Fibroblast of lung (primary cell): Measurements from ENCODE around the gene MAPK8. TPM values are rescaled to one million over a fixed set of nuclear protein-coding genes. Genes with fewer than 3 reads are reported as not detected.

Experiments
- DNase-seq, 2 donors: peaks; one replicate each; pipeline versions ENCODE4 v3.0.0 to v3.0.0-alpha.2; 2010; ENCODE audit warnings: low read depth in 2 of 2
- H2AFZ ChIP-seq: 2 replicates; pipeline ENCODE4 v1.5.1; 2012; ENCODE audit warnings: low read length, control low read depth, inconsistent platforms
- H3K27ac ChIP-seq: 2 replicates; pipeline ENCODE4 v1.5.1; 2011; ENCODE audit warnings: low read length, control low read depth; ENCODE audit not compliant: insufficient read depth
- H3K27me3 ChIP-seq: 2 replicates; pipeline ENCODE4 v1.5.1; 2011; ENCODE audit warnings: mild to moderate bottlenecking, low read length; ENCODE audit not compliant: control insufficient read depth, insufficient read depth
- H3K36me3 ChIP-seq: 2 replicates; pipeline ENCODE4 v1.5.1; 2011; ENCODE audit warnings: low read length; ENCODE audit not compliant: control insufficient read depth, insufficient read depth
- H3K4me1 ChIP-seq: 2 replicates; pipeline ENCODE4 v1.5.1; 2011; ENCODE audit warnings: low read length; ENCODE audit not compliant: control insufficient read depth, insufficient read depth; ENCODE audit errors: extremely low read depth
- H3K4me2 ChIP-seq: 2 replicates; pipeline ENCODE4 v1.5.1; 2011; ENCODE audit warnings: low read length, control low read depth; ENCODE audit not compliant: insufficient read depth; ENCODE audit errors: extremely low read depth
- H3K4me3 ChIP-seq, 4 experiments: fragments of 200-600 bp in 1 of 4; sonication (generic) in 1 of 4; replicated peaks in 1 of 4; 2 replicates each; pipeline ENCODE4 v1.5.1; 2011 to 2016; ENCODE audit warnings: low read length in 4 of 4, low read depth in 3 of 4, mild to moderate bottlenecking in 3 of 4, control low read depth in 2 of 4, inconsistent platforms in 1 of 4, mixed read lengths in 1 of 4; ENCODE audit not compliant: insufficient read depth in 1 of 4; ENCODE audit errors: control extremely low read depth in 1 of 4
- H3K79me2 ChIP-seq: 2 replicates; pipeline ENCODE4 v1.5.1; 2012; ENCODE audit warnings: mild to moderate bottlenecking, low read length, inconsistent platforms; ENCODE audit not compliant: control insufficient read depth, insufficient read depth
- H3K9ac ChIP-seq: 2 replicates; pipeline ENCODE4 v1.5.1; 2011; ENCODE audit warnings: mild to moderate bottlenecking, low read length, control low read depth; ENCODE audit not compliant: insufficient read depth
- H3K9me3 ChIP-seq: 2 replicates; pipeline ENCODE4 v1.5.1; 2012; ENCODE audit warnings: low read depth, low read length; ENCODE audit not compliant: control insufficient read depth, insufficient read depth
- H4K20me1 ChIP-seq: 2 replicates; pipeline ENCODE4 v1.5.1; 2011; ENCODE audit warnings: low read length; ENCODE audit not compliant: control insufficient read depth, insufficient read depth; ENCODE audit errors: extremely low read depth
- EZH2 ChIP-seq: IDR thresholded peaks from 2 replicates; pipeline ENCODE4 v1.5.1; 2012; ENCODE audit warnings: low read length, control low read depth, mild to moderate bottlenecking; ENCODE audit errors: missing control alignments
- polyA plus RNA-seq, 2 donors: library from polyadenylated mRNA; depleted of rRNA in 1 of 2; stranded (reverse) in 1 of 2; unstranded in 1 of 2; fragments of >200 nt; gene quantifications; 2 replicates each; pipeline ENCODE4 v1.2.1, GENCODE V29; 2011 to 2012; ENCODE audit warnings: missing spikeins in 1 of 2
- total RNA-seq: library from RNA; depleted of rRNA; stranded (reverse); fragments of >200 nt; gene quantifications from 2 replicates; pipeline ENCODE4 v1.2.1, GENCODE V29; 2014
- TF ChIP-seq, protein P1 (sequence below), 2 donors: IDR thresholded peaks in 1 of 2; conservative IDR thresholded peaks in 1 of 2; 1 replicate in 1 of 2; 2 replicates in 1 of 2; pipeline ENCODE4 v1.5.1; 2011 to 2012; ENCODE audit warnings: low read length in 2 of 2, control low read depth in 1 of 2, inconsistent platforms in 1 of 2, low read depth in 1 of 2, mild to moderate bottlenecking in 1 of 2

MAPK8 gene
- total and polyA plus RNA-seq, 2 donors (not counting 1 experiment from before 2014, with no cell fraction given), result 29.4 to 53.7 TPM

GRCh38 chr10:48406204-48406603 lies 99.7 kb downstream of the MAPK8 start:
- no peaks in the 10 kb centered on the region for H4K20me1 ChIP-seq
- H3K9me3 ChIP-seq, result no peaks in the 10 kb centered on the region
- H3K4me1 ChIP-seq, result no peaks in the 10 kb centered on the region
- H3K4me2 ChIP-seq, result no peak overlapping the region
- no peaks in the 10 kb centered on the region for H3K27me3 ChIP-seq
- H3K4me3 ChIP-seq, result no peak overlapping the region
- H2AFZ ChIP-seq, result no peak overlapping the region
- H3K79me2 ChIP-seq, result no peaks in the 10 kb centered on the region
- H3K27ac ChIP-seq, result no peak overlapping the region
- DNase-seq, result peak; percentile 19 to 58
- H3K9ac ChIP-seq, result no peak overlapping the region
- H3K36me3 ChIP-seq, result no peaks in the 10 kb centered on the region
- TF ChIP-seq EZH2, result no peak
- TF ChIP-seq, protein P1, sequence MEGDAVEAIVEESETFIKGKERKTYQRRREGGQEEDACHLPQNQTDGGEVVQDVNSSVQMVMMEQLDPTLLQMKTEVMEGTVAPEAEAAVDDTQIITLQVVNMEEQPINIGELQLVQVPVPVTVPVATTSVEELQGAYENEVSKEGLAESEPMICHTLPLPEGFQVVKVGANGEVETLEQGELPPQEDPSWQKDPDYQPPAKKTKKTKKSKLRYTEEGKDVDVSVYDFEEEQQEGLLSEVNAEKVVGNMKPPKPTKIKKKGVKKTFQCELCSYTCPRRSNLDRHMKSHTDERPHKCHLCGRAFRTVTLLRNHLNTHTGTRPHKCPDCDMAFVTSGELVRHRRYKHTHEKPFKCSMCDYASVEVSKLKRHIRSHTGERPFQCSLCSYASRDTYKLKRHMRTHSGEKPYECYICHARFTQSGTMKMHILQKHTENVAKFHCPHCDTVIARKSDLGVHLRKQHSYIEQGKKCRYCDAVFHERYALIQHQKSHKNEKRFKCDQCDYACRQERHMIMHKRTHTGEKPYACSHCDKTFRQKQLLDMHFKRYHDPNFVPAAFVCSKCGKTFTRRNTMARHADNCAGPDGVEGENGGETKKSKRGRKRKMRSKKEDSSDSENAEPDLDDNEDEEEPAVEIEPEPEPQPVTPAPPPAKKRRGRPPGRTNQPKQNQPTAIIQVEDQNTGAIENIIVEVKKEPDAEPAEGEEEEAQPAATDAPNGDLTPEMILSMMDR (conservative IDR thresholded peaks at IDR 0.05 in 1 of 2, IDR thresholded peaks at IDR 0.05 in 1 of 2; ENCODE audit: low read depth in 1 of 2, low read length in 2 of 2), result no peak

- Histone ChIP-seq H3K4me2 (no peak overlapping the region), H3K27me3 (no peaks in the 10 kb centered on the region), H3K4me1 (no peaks in the 10 kb centered on the region), H3K4me3 (no peak overlapping the region), H3K27ac (no peak overlapping the region), H3K9me3 (no peaks in the 10 kb centered on the region), H3K9ac (no peak overlapping the region), H3K79me2 (no peaks in the 10 kb centered on the region), H2AFZ (no peak overlapping the region), H3K36me3 (no peaks in the 10 kb centered on the region), H4K20me1 (no peaks in the 10 kb centered on the region)
- TF ChIP-seq EZH2, result no peak
- TF ChIP-seq, protein P1 (conservative IDR thresholded peaks at IDR 0.05 in 1 of 2, IDR thresholded peaks at IDR 0.05 in 1 of 2; ENCODE audit: low read depth in 1 of 2, low read length in 2 of 2), result no peak
- DNase-seq, result no peak
Observed at GRCh38 chr10:48406658-48407057, 100.2 kb downstream of the MAPK8 start.

DNA sequence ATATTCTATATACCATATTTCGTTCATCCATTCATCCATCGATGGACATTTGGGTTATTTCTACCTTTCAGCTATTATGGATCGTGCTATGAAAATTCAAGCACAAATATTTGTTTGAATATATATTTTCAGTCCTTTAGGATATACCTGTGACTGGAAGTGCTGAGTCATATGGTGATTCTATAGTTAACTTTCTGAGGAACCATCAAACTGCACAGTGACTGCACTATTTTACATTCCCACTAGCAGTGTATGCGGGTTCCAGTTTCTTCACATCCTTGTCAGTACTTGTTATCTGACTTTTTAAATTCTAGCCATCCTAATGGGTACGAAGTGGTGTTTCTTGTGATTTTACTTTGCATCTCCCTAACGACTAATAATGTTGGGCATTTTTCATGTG lies 104.0 kb downstream of the MAPK8 start:
- Histone ChIP-seq H3K36me3 (no peaks in the 10 kb centered on the region), H3K4me1 (peaks cover 2% of the 10 kb centered on the region), H3K4me3 (no peak overlapping the region), H3K9ac (no peak overlapping the region), H3K79me2 (no peaks in the 10 kb centered on the region), H4K20me1 (no peaks in the 10 kb centered on the region), H3K27ac (no peak overlapping the region), H3K4me2 (no peak overlapping the region), H2AFZ (no peak overlapping the region), H3K27me3 (no peaks in the 10 kb centered on the region), H3K9me3 (no peaks in the 10 kb centered on the region)
- DNase-seq, result no peak
- TF ChIP-seq, protein P1 (conservative IDR thresholded peaks at IDR 0.05 in 1 of 2, IDR thresholded peaks at IDR 0.05 in 1 of 2; ENCODE audit: low read depth in 1 of 2, low read length in 2 of 2), result no peak
- TF ChIP-seq EZH2, result no peak
